ENCODE results near the gene SRL.

SRL gene

DNA sequence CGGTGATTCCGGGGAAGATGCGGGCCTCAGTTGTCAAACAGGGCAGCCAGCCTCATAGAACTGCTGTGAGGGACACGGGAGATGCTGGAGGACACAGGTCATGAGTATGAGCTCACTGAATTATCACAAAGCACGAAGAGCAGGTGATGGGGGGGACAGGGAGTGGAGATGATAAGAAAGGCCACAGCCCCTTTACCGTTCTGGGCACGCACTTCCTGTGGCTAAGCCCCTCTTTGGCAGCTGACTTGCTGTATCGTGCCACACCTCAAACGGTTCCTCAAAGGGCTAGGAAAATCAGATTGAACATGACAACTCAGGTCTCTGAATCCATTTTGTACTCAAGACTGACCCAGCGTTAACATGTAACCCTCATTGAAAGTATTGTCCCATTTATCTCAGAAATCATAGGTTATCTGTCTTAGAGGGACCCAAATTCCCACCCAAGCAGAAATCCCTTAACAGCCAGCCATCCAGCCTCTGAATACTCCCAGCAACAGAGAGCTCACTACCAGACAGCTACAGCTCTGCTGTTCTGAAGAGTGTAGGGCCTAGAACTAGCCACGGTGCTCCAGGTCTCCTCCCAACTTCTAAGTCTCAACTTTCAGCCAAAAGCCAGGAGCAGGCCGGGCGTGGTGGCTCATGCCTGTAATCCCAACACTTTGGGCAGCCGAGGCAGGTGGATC is 5.0 kb upstream of the SRL start:
- H3K27me3 Mint-ChIP-seq (ENCODE audit: low read depth) = no peaks in the 10 kb centered on the region
- H3K36me3 Mint-ChIP-seq (ENCODE audit: low read depth) = no peaks in the 10 kb centered on the region
- H3K27ac Mint-ChIP-seq = no peak overlapping the region
- H3K4me3 Mint-ChIP-seq = no peak overlapping the region
- no peaks in the 10 kb centered on the region for H3K9me3 Mint-ChIP-seq
- H3K4me1 Mint-ChIP-seq (ENCODE audit: low read depth) = no peaks in the 10 kb centered on the region

- Mint-ChIP-seq H3K27me3 (ENCODE audit: low read depth) (no peaks in the 10 kb centered on the region), H3K4me3 (no peak overlapping the region), H3K27ac (no peak overlapping the region), H3K9me3 (no peaks in the 10 kb centered on the region), H3K4me1 (ENCODE audit: low read depth) (no peaks in the 10 kb centered on the region), H3K36me3 (ENCODE audit: low read depth) (no peaks in the 10 kb centered on the region)
Measured at GRCh38 chr16:4245077-4245791, 3.4 kb upstream of the SRL start.

DNA sequence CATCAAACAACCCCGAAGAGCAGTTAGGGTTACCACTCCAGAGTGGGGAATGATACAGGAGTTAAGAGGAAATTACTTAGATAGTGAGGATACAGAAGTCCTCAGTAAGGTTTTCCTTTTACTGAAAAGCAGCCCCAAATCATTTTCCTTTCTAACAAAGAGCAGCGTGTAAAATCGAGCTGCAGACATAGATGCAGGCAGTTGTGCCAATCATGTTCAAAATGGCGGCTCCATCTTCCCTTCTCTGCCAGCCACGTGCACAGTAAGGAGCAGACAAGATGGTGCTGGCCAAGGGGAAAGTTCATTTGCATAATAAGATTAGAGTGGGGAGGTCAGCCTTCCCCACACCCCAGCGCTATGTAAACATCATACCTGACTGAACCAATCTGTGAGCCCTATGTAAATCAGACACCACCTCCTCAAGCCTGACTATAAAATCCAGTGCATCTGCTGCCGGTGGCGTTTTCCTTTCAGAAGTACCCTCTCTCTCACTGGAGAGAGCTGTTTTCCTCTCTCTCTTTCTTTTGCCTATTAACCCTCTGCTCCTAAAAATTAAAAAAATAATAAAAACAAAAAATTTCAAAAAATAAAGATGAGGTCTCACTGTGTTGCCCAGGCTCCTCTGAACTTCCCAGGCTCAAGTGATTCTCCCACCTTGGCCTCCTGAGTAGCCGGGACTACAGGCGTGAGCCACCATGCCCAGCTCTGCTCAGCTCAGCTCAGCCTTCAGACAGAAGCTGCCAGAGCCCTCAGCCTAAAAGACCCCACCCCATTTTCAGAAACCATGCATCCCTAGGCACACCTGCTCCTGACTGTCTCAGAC is 2.6 kb upstream of the SRL start:
- Mint-ChIP-seq H3K27me3 (ENCODE audit: low read depth) (no peaks in the 10 kb centered on the region), H3K9me3 (no peaks in the 10 kb centered on the region), H3K4me3 (no peak overlapping the region), H3K4me1 (ENCODE audit: low read depth) (no peaks in the 10 kb centered on the region), H3K36me3 (ENCODE audit: low read depth) (no peaks in the 10 kb centered on the region), H3K27ac (no peak overlapping the region)

DNA sequence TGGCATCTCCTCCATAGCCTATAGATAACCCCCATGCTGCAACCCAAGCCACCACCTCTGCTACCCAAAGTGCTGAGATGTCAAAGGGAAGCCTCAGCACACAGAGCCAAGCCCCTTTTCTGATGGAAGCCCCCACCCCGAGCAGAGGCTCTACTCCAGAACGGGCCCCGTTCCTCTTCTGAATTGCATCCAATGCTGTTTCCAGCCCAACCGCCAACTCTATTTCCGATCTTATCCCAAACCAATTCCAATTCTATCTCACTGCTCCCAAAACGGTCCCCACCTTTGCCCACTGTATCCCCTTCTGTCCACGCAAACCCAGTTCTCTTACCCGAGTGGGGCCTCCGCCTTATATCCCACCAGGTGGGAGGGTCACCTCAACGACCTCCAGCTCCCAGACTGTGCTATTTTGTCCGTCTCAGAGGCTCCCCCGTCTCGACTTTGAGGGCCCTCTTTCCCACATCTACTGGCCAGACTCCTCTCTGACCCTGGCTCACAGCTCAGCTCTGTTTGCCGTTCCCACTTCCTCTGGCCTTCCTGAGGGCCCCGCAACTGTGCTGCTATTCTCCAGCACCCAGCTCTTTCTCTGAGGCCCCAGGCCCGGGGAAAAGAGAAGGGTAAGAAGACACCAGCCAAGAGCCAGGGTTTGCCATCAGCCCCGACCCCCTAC is 487 bp downstream of the SRL start:
- Mint-ChIP-seq H3K9me3 (no peaks in the 10 kb centered on the region), H3K27me3 (ENCODE audit: low read depth) (no peaks in the 10 kb centered on the region), H3K4me3 (no peak overlapping the region), H3K36me3 (ENCODE audit: low read depth) (no peaks in the 10 kb centered on the region), H3K4me1 (ENCODE audit: low read depth) (no peaks in the 10 kb centered on the region), H3K27ac (no peak overlapping the region)

DNA sequence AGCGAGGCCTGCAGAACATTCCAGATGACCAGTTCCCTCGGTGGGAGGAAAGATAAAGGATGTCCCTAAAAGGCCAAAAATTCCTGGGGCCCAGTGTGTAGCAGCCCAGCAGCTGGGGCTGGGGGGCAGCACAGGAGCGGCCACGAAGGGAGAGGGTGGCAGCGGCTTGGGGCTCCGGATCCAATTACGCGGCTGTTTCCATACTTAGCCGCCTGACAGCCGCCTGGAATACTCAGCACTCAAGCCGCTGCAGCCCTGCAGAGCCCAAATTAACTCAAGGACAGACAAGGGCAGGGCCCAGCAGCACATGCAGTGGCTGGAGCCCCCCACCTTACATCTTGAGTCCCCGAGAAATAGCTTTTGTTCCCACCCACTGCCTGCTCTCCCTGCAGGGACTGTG is 1.3 kb downstream of the SRL start:
- no peaks in the 10 kb centered on the region for H3K4me1 Mint-ChIP-seq (ENCODE audit: low read depth)
- H3K9me3 Mint-ChIP-seq = no peaks in the 10 kb centered on the region
- no peak overlapping the region for H3K27ac Mint-ChIP-seq
- no peak overlapping the region for H3K4me3 Mint-ChIP-seq
- H3K36me3 Mint-ChIP-seq (ENCODE audit: low read depth) = no peaks in the 10 kb centered on the region
- H3K27me3 Mint-ChIP-seq (ENCODE audit: low read depth) = no peaks in the 10 kb centered on the region

DNA sequence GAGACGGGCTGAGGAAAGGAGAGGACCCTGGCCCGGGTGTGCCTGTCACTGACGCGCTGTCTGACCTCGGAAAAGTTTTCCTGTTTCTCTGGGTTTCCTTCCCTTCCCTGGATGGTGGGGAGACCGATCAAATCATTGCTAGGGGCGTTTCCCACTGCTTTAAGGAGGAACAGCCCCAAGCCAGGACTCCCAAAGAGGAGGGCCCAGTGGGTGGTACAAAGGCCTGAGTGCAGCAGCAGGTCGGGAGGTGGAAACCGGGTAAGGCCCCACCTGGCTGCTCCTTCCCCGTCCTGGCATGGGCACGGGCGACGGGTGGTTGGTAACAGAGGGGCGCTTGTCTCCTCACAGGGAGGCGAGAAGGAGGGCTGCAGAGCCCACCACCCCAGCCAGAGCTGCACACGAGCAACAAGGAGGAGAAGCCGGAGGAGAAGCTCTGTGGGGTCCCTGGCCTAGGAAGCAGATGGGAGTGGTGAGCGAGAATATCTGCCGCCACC is 2.2 kb downstream of the SRL start:
- Mint-ChIP-seq H3K27ac (no peak overlapping the region), H3K36me3 (ENCODE audit: low read depth) (no peaks in the 10 kb centered on the region), H3K9me3 (no peaks in the 10 kb centered on the region), H3K27me3 (ENCODE audit: low read depth) (no peaks in the 10 kb centered on the region), H3K4me3 (no peak overlapping the region), H3K4me1 (ENCODE audit: low read depth) (no peaks in the 10 kb centered on the region)

DNA sequence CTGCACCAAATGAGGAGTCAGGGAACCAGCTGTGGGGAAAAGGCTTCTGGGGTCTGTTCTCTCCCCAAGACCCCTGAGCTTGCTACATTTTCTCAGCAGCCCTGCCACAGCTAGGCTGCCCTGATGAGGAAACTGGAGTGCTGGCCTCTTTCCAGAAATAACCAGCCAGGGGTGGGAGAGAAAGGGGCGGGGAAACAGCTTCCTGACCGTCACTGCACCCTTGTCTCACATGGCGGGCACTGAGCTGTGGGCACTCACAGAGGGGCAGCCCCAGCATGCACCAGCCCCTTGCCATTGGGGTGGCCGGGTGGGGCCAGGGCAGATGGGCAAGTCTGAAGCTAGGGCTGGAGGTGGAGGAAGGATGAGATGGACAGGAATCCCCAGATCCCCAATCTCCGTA is 2.9 kb downstream of the SRL start:
- Mint-ChIP-seq H3K4me3 (no peak overlapping the region), H3K36me3 (ENCODE audit: low read depth) (no peaks in the 10 kb centered on the region), H3K27ac (no peak overlapping the region), H3K27me3 (ENCODE audit: low read depth) (no peaks in the 10 kb centered on the region), H3K4me1 (ENCODE audit: low read depth) (no peaks in the 10 kb centered on the region), H3K9me3 (no peaks in the 10 kb centered on the region)

- Mint-ChIP-seq H3K9me3 (no peaks in the 10 kb centered on the region), H3K27ac (no peak overlapping the region), H3K36me3 (ENCODE audit: low read depth) (no peaks in the 10 kb centered on the region), H3K4me1 (ENCODE audit: low read depth) (no peaks in the 10 kb centered on the region), H3K27me3 (ENCODE audit: low read depth) (peaks cover 4% of the 10 kb centered on the region), H3K4me3 (no peak overlapping the region)
Measured at GRCh38 chr16:4233431-4233830, 8.4 kb downstream of the SRL start.

GRCh38 chr16:4232541-4233386 is 9.1 kb downstream of the SRL start:
- Mint-ChIP-seq H3K4me3 (no peak overlapping the region), H3K9me3 (no peaks in the 10 kb centered on the region), H3K36me3 (ENCODE audit: low read depth) (no peaks in the 10 kb centered on the region), H3K27ac (no peak overlapping the region), H3K4me1 (ENCODE audit: low read depth) (no peaks in the 10 kb centered on the region), H3K27me3 (ENCODE audit: low read depth) (peaks cover 4% of the 10 kb centered on the region)

- H3K36me3 Mint-ChIP-seq (ENCODE audit: low read depth) = no peaks in the 10 kb centered on the region
- no peak overlapping the region for H3K27ac Mint-ChIP-seq
- H3K4me1 Mint-ChIP-seq (ENCODE audit: low read depth) = no peaks in the 10 kb centered on the region
- H3K9me3 Mint-ChIP-seq = no peaks in the 10 kb centered on the region
- H3K4me3 Mint-ChIP-seq = no peak overlapping the region
- H3K27me3 Mint-ChIP-seq (ENCODE audit: low read depth) = peaks cover 4% of the 10 kb centered on the region
Measured at GRCh38 chr16:4231886-4232285, 10.0 kb downstream of the SRL start.

DNA sequence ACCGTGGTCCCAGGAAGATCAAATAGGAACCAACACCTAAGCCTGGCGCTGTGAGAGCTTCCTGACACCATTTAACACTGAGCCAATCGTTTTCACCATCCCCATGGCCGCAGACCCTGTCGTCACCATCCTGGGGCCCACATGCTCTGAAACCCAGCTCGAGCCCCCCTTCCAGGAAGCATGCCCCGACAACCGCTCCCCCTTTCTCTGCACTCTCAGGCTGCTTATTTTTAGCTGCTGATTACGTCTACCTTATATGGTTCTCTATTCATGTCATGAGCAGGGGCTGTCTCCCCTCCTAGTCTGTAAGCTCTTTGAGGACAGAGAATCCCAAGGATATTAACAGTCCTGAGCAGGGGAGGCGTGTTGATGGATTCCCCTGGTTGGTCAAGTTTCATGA is 10.5 kb downstream of the SRL start:
- Mint-ChIP-seq H3K9me3 (no peaks in the 10 kb centered on the region), H3K27me3 (ENCODE audit: low read depth) (peaks cover 4% of the 10 kb centered on the region), H3K36me3 (ENCODE audit: low read depth) (no peaks in the 10 kb centered on the region), H3K4me1 (ENCODE audit: low read depth) (no peaks in the 10 kb centered on the region), H3K27ac (no peak overlapping the region), H3K4me3 (no peak overlapping the region)

- Mint-ChIP-seq H3K27me3 (ENCODE audit: low read depth) (peaks cover 3% of the 10 kb centered on the region), H3K36me3 (ENCODE audit: low read depth) (no peaks in the 10 kb centered on the region), H3K4me1 (ENCODE audit: low read depth) (no peaks in the 10 kb centered on the region), H3K4me3 (no peak overlapping the region), H3K27ac (no peak overlapping the region), H3K9me3 (no peaks in the 10 kb centered on the region)
Measured at GRCh38 chr16:4227040-4227332, 14.9 kb downstream of the SRL start.

DNA sequence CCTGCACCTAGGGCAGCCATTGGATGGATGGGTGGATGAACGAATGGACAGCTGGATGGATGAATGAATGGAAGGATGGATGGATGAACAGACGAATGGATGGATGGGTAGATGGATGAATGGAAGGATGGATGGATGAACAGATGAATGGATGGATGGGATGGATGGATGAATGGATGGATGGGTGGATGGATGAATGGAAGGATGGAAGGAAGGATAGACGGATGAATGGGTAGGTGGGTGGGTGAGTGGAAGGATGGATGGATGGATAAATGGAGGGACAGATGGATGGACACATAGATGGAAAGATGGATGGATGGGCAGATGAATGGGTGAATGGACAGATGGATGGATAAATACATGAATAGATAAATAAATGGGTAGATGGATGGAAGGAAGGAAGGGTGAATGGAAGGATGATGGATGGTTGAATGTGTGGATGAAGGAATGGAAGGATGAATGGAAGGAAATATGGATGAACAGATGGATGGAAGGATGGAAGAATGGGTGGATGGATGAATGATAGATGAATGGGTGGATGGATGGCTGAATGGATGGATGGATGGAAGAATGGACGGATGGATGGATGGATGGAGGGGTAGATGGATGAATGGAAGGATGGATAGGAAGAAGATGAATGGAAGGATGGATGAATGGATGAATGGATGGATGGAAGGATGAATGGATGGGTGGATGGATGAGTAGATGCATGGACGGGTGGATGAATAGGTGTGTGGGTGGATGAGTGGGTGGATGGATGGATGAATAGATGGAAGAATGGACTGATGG is 15.4 kb downstream of the SRL start:
- Mint-ChIP-seq H3K9me3 (no peaks in the 10 kb centered on the region), H3K36me3 (ENCODE audit: low read depth) (no peaks in the 10 kb centered on the region), H3K27ac (no peak overlapping the region), H3K4me3 (no peak overlapping the region), H3K4me1 (ENCODE audit: low read depth) (no peaks in the 10 kb centered on the region), H3K27me3 (ENCODE audit: low read depth) (peaks cover 3% of the 10 kb centered on the region)

Measured in T-helper 1 cell treated with Interleukin-12 subunit alpha and Interleukin-12 subunit beta and Interleukin-4 antibody, amounts not matched to agents 30 μg/mL and 1 μg/mL, for 36 hours (primary cell).